Heart left ventricle (tissue), 13 donors: ENCODE data around the gene GPALPP1.

Experiments used
- POLR2A ChIP-seq, 2 donors: fragments of 450-650 bp; IDR thresholded peaks; one replicate each; pipeline ENCODE4 v1.6.1; 2017; ENCODE audit warnings: antibody characterized with exemption in 2 of 2, mild to moderate bottlenecking in 2 of 2, moderate library complexity in 2 of 2
- TF ChIP-seq, protein P1 (sequence below), 12 donors: fragments of 200-600 bp; sonication (generic) in 4 of 12; IDR thresholded peaks; one replicate each; pipeline versions ENCODE4 v1.5.0 to v1.8.0; 2018 to 2022; ENCODE audit warnings: antibody characterized with exemption in 12 of 12, mild to moderate bottlenecking in 5 of 12
- donor health status: ischemic (EF 13 %, LVEDD 7.1; RV severe dilation, severe dysfunction).
- donor health status: DM: no; HTN: yes; CAD: no.
- donor health status: DM: no; HTN: no; CAD: no.
- donor health status: ischemic (EF 25% LVEDD 6.9; RV normal size, moderate dysfunction).
- donor health status: ischemic (EF 25% LVEDD 5.7; RV mildly dilated, moderate dysfunction).
- donor health status: ischemic (EF 35%, LVEDD 5.7; RV mildly dilated, moderate dysfunction).
- donor health status: nonischemic (EF 11% LVEDD 7.7; RV severe dilation, severe dysfunction).
- donor health status: DM: yes; HTN: yes; CAD: no.
- donor health status: PGD.
- donor health status: ischemic (EF 29% LVEDD 5.4; RV normal size, mild dysfunction).
- donor health status: nonischemic (EF 23%, LVEDD 6.1; RV moderate dilation, normal function).

DNA sequence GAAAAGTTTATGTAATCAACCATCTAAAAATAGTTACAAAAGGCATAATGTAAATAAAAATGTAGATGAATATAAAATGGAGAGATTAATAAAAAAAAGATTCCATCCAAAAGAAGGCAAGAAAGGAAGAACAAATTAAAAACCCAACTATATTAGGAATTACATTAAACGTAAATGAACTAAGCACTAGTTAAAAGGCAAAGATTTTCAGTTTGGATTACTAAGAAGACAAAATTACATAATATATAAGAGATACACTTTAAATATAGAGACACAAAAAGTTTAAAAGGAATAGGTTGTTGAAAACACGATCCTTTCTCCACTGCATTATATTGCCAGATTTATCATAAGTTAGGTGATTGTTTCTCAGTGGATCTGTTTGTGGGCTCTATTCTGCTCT lies 27.3 kb upstream of the GPALPP1 start:
- TF ChIP-seq, protein P1, sequence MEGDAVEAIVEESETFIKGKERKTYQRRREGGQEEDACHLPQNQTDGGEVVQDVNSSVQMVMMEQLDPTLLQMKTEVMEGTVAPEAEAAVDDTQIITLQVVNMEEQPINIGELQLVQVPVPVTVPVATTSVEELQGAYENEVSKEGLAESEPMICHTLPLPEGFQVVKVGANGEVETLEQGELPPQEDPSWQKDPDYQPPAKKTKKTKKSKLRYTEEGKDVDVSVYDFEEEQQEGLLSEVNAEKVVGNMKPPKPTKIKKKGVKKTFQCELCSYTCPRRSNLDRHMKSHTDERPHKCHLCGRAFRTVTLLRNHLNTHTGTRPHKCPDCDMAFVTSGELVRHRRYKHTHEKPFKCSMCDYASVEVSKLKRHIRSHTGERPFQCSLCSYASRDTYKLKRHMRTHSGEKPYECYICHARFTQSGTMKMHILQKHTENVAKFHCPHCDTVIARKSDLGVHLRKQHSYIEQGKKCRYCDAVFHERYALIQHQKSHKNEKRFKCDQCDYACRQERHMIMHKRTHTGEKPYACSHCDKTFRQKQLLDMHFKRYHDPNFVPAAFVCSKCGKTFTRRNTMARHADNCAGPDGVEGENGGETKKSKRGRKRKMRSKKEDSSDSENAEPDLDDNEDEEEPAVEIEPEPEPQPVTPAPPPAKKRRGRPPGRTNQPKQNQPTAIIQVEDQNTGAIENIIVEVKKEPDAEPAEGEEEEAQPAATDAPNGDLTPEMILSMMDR (IDR thresholded peaks at IDR 0.05), result no peak
- no peak for TF ChIP-seq POLR2A (IDR thresholded peaks at IDR 0.05)
